H1 (cell line): ENCODE results near the gene FERMT2. TPM values are rescaled to one million over a fixed set of nuclear protein-coding genes. Genes with fewer than 3 reads are reported as not detected.

Experiments
- CTCF ChIA-PET: fragments of 300-600 bp; sonication (Branson Sonifier 250); formaldehyde crosslinking; loops from one replicate; lab custom pipeline; 2021; ENCODE audit not compliant: partially characterized antibody; lab: Charles Lee
- POLR2A ChIA-PET: fragments of 300-600 bp; sonication (Branson Sonifier 250); formaldehyde crosslinking; loops from one replicate; lab custom pipeline; 2021; ENCODE audit warnings: inconsistent platforms; ENCODE audit not compliant: partially characterized antibody; lab: Charles Lee
- DNase-seq, 2 experiments: peaks; one replicate each; pipeline versions ENCODE4 v3.0.0 to v3.0.0-alpha.2; 2010 to 2022; ENCODE audit warnings: low spot score in 2 of 2, low read depth in 1 of 2, mixed read lengths in 1 of 2
- FAIRE-seq: peaks from 2 replicates; lab custom pipeline; 2011; peaks lifted over from hg19 to GRCh38; lab: Jason Lieb, UNC
- H2AFZ ChIP-seq: 2 replicates; pipeline ENCODE4 v1.8.1; 2012; ENCODE audit warnings: low read length, inconsistent platforms
- H2AK5ac ChIP-seq: 2 replicates; pipeline ENCODE4 v1.6.1; 2013; ENCODE audit warnings: low read depth, low read length
- H2BK120ac ChIP-seq: replicated peaks from 2 replicates; pipeline ENCODE3; 2013; ENCODE audit warnings: low read depth, low read length, inconsistent platforms
- H2BK12ac ChIP-seq: 2 replicates; pipeline ENCODE4 v1.6.1; 2013; ENCODE audit warnings: low read depth, low read length
- H2BK15ac ChIP-seq: 2 replicates; pipeline ENCODE4 v1.6.1; 2013; ENCODE audit warnings: low read length
- H2BK20ac ChIP-seq: 2 replicates; pipeline ENCODE4 v1.6.1; 2013; ENCODE audit warnings: low read length
- H2BK5ac ChIP-seq: 2 replicates; pipeline ENCODE4 v1.6.1; 2013; ENCODE audit warnings: low read depth, low read length
- H3K14ac ChIP-seq: 2 replicates; pipeline ENCODE4 v1.6.1; 2013; ENCODE audit warnings: inconsistent platforms; ENCODE audit not compliant: insufficient read length
- H3K18ac ChIP-seq: 2 replicates; pipeline ENCODE4 v1.6.1; 2013; ENCODE audit warnings: low read length; ENCODE audit errors: extremely low read depth
- H3K23ac ChIP-seq: 2 replicates; pipeline ENCODE4 v1.6.1; 2013; ENCODE audit warnings: inconsistent platforms; ENCODE audit not compliant: insufficient read length
- H3K23me2 ChIP-seq: 2 replicates; pipeline ENCODE4 v1.6.1; 2013; ENCODE audit warnings: low read depth, low read length
- H3K27ac ChIP-seq: 2 replicates; pipeline ENCODE4 v1.6.1; 2011; ENCODE audit warnings: low read depth, low read length, inconsistent platforms
- H3K27me3 ChIP-seq, 4 experiments: replicated peaks in 1 of 4; 1 replicate in 1 of 4; 2 replicates in 3 of 4; pipeline versions ENCODE4 v1.6.1 to v1.8.1; 2011 to 2013; ENCODE audit warnings: low read length in 3 of 4, mild to moderate bottlenecking in 3 of 4, inconsistent platforms in 2 of 4, mixed read lengths in 2 of 4, moderate library complexity in 1 of 4; ENCODE audit not compliant: control insufficient read depth in 3 of 4, insufficient read depth in 3 of 4; ENCODE audit errors: extremely low read depth in 1 of 4
- H3K36me3 ChIP-seq, 4 experiments: 2 replicates each; pipeline versions ENCODE4 v1.6.1 to v1.8.1; 2011 to 2013; ENCODE audit warnings: mild to moderate bottlenecking in 4 of 4, low read length in 3 of 4, moderate library complexity in 2 of 4, control low read depth in 1 of 4, inconsistent platforms in 1 of 4; ENCODE audit not compliant: insufficient read depth in 4 of 4, control insufficient read depth in 2 of 4
- H3K4ac ChIP-seq: replicated peaks from 2 replicates; pipeline ENCODE3; 2013; ENCODE audit warnings: low read length, low read depth, mixed read lengths, inconsistent platforms; ENCODE audit not compliant: insufficient read length
- H3K4me1 ChIP-seq, 4 experiments: replicated peaks in 1 of 4; 1 replicate in 1 of 4; 2 replicates in 3 of 4; pipeline versions ENCODE4 v1.6.1 to v1.8.1; 2011 to 2013; ENCODE audit warnings: low read length in 3 of 4, inconsistent platforms in 2 of 4, mixed read lengths in 1 of 4; ENCODE audit not compliant: insufficient read depth in 4 of 4, control insufficient read depth in 3 of 4
- H3K4me2 ChIP-seq, 2 experiments: 2 replicates each; pipeline versions ENCODE4 v1.6.1 to v1.8.1; 2011 to 2013; ENCODE audit warnings: low read depth in 2 of 2, low read length in 2 of 2, control low read depth in 1 of 2, inconsistent platforms in 1 of 2, mild to moderate bottlenecking in 1 of 2; ENCODE audit not compliant: insufficient read depth in 1 of 2
- H3K4me3 ChIP-seq, 4 experiments: fragments of 200-600, 300-600 bp in 1 of 4; sonication (generic), shearing (Covaris generic), sonication (Bioruptor Twin) in 1 of 4; 2 replicates each; pipeline versions ENCODE4 v1.5.1 to v1.8.1; 2011 to 2016; ENCODE audit warnings: low read length in 4 of 4, low read depth in 3 of 4, control low read depth in 2 of 4, inconsistent platforms in 2 of 4, mild to moderate bottlenecking in 2 of 4, mixed read lengths in 1 of 4, moderate library complexity in 1 of 4; ENCODE audit not compliant: insufficient read depth in 2 of 4; ENCODE audit errors: extremely low read depth in 1 of 4
- H3K56ac ChIP-seq: replicated peaks from 2 replicates; pipeline ENCODE3; 2013; ENCODE audit warnings: low read depth, mild to moderate bottlenecking, mixed read lengths, low read length, inconsistent platforms; ENCODE audit not compliant: insufficient read length
- H3K79me1 ChIP-seq: 2 replicates; pipeline ENCODE4 v1.6.1; 2013; ENCODE audit warnings: low read depth, low read length, control low read depth
- H3K79me2 ChIP-seq, 2 experiments: 2 replicates each; pipeline versions ENCODE4 v1.6.1 to v1.8.1; 2012 to 2013; ENCODE audit warnings: low read length in 2 of 2, mild to moderate bottlenecking in 2 of 2, inconsistent platforms in 1 of 2; ENCODE audit not compliant: insufficient read depth in 2 of 2, control insufficient read depth in 1 of 2
- H3K9ac ChIP-seq, 4 experiments: replicated peaks in 1 of 4; 1 replicate in 1 of 4; 2 replicates in 3 of 4; pipeline versions ENCODE4 v1.6.1 to v1.8.1; 2011 to 2013; ENCODE audit warnings: low read depth in 3 of 4, low read length in 3 of 4, control low read depth in 2 of 4, mild to moderate bottlenecking in 2 of 4, moderate library complexity in 2 of 4, inconsistent platforms in 1 of 4; ENCODE audit errors: extremely low read depth in 1 of 4
- H3K9me3 ChIP-seq, 2 experiments: 2 replicates each; pipeline versions ENCODE4 v1.6.1 to v1.8.1; 2012 to 2013; ENCODE audit warnings: mild to moderate bottlenecking in 2 of 2, moderate library complexity in 2 of 2, control low read depth in 1 of 2, inconsistent platforms in 1 of 2, low read depth in 1 of 2, low read length in 1 of 2, mixed read lengths in 1 of 2; ENCODE audit not compliant: insufficient read depth in 2 of 2
- H4K20me1 ChIP-seq, 2 experiments: replicated peaks in 1 of 2; 2 replicates each; pipeline versions ENCODE3 to v1.8.1; 2011 to 2013; ENCODE audit warnings: inconsistent platforms in 2 of 2, low read length in 2 of 2, mild to moderate bottlenecking in 1 of 2; ENCODE audit not compliant: insufficient read depth in 2 of 2, control insufficient read depth in 1 of 2
- H4K5ac ChIP-seq: 2 replicates; pipeline ENCODE4 v1.6.1; 2013; ENCODE audit warnings: low read length, low read depth, mixed read lengths, inconsistent platforms; ENCODE audit not compliant: insufficient read length
- H4K8ac ChIP-seq: 2 replicates; pipeline ENCODE4 v1.8.0; 2013; ENCODE audit warnings: mild to moderate bottlenecking, moderate library complexity, low read length, inconsistent platforms; ENCODE audit not compliant: insufficient read depth; ENCODE audit errors: extremely low read depth
- H4K91ac ChIP-seq: replicated peaks from 2 replicates; pipeline ENCODE3; 2013; ENCODE audit warnings: low read length, mixed read lengths, inconsistent platforms; ENCODE audit not compliant: insufficient read length
- ASH2L ChIP-seq: fragments of 200-600, 300-600 bp; sonication (generic); IDR thresholded peaks from one replicate; pipeline ENCODE4 v1.7.1; 2017; ENCODE audit warnings: low read length
- BACH1 ChIP-seq: IDR thresholded peaks from 2 replicates; pipeline ENCODE4 v1.6.1; 2012; ENCODE audit warnings: low read length, improper control_type of control experiment
- CTBP2 ChIP-seq: IDR thresholded peaks from 2 replicates; pipeline ENCODE4 v1.7.0; 2011; ENCODE audit warnings: borderline replicate concordance, mild to moderate bottlenecking, moderate library complexity, mixed read lengths, low read length; ENCODE audit not compliant: insufficient read depth, insufficient read length
- KDM4A ChIP-seq: IDR thresholded peaks from one replicate; pipeline ENCODE4 v1.7.1; 2012; ENCODE audit warnings: low read depth, mild to moderate bottlenecking, moderate library complexity, low read length, inconsistent platforms; ENCODE audit not compliant: severe bottlenecking
- MAFK ChIP-seq: IDR thresholded peaks from 2 replicates; pipeline ENCODE4 v1.6.1; 2012; ENCODE audit warnings: low read depth, mild to moderate bottlenecking, improper control_type of control experiment, low read length
- POLR2A ChIP-seq, 2 experiments: IDR thresholded peaks; 1 replicate in 1 of 2; 2 replicates in 1 of 2; pipeline ENCODE4 v1.6.1; 2011; ENCODE audit warnings: low read depth in 2 of 2, low read length in 2 of 2, mild to moderate bottlenecking in 2 of 2; ENCODE audit errors: control extremely low read depth in 1 of 2
- POLR2AphosphoS5 ChIP-seq: IDR thresholded peaks from 2 replicates; pipeline ENCODE4 v1.6.1; 2011; ENCODE audit warnings: low read depth, low read length
- POU5F1 ChIP-seq: IDR thresholded peaks from 2 replicates; pipeline ENCODE4 v1.6.1; 2011; ENCODE audit warnings: low read depth, mild to moderate bottlenecking, low read length, moderate library complexity
- RXRA ChIP-seq: IDR thresholded peaks from 2 replicates; pipeline ENCODE4 v1.6.1; 2011; ENCODE audit warnings: low read depth, mild to moderate bottlenecking, low read length, moderate library complexity; ENCODE audit not compliant: insufficient read depth
- TAF7 ChIP-seq: optimal IDR thresholded peaks from 2 replicates; pipeline ENCODE3; 2011; ENCODE audit warnings: low read depth, mild to moderate bottlenecking, inconsistent platforms, low read length, moderate library complexity, borderline replicate concordance
- TBP ChIP-seq: IDR thresholded peaks from 2 replicates; pipeline ENCODE4 v1.6.1; 2011; ENCODE audit warnings: low read depth, low read length, improper control_type of control experiment
- USF2 ChIP-seq: IDR thresholded peaks from 2 replicates; pipeline ENCODE4 v1.6.1; 2011; ENCODE audit warnings: low read length, improper control_type of control experiment
- WGBS, 2 experiments: shearing (Covaris generic) in 1 of 2; methylation state at CpG; one replicate each; pipeline versions ENCODE4 v1.1.6 to v1.1.7; 2013 to 2015; ENCODE audit warnings: low lambda C conversion rate in 2 of 2, mixed read lengths in 2 of 2, inconsistent platforms in 1 of 2, low coverage in 1 of 2, missing lambda C conversion rate in 1 of 2; ENCODE audit not compliant: insufficient replicate concordance in 2 of 2, insufficient coverage in 1 of 2, insufficient read length in 1 of 2; ENCODE audit errors: extremely low coverage in 1 of 2, missing lambda C conversion rate in 1 of 2; 5-methylcytosine and 5-hydroxymethylcytosine counted together
- polyA plus RNA-seq, 7 experiments: library from polyadenylated mRNA; depleted of rRNA in 3 of 7; stranded (reverse) in 5 of 7; unstranded in 2 of 7; fragments of >200 nt in 5 of 7; fragments of 200-250 nt in 2 of 7; gene quantifications; 1 replicate in 5 of 7; 2 replicates in 1 of 7; 4 replicates in 1 of 7; pipeline versions ENCODE4 v1.2.1 to v1.2.3, GENCODE V29; 2011 to 2013; ENCODE audit warnings: missing spikeins in 2 of 7, mixed read lengths in 2 of 7
- total RNA-seq: library from RNA; stranded (reverse); fragmentation: NEBNext Ultra II Directional; extraction: Animal tissue kit (Norgen Biotek cat#: 25700); gene quantifications from 2 replicates; pipeline ENCODE4 v1.2.1, GENCODE V29; 2021

The FERMT2 gene
- total and polyA plus RNA-seq, 2 of the 8 experiments (the other 6 are each of a cell fraction or from before 2014, with no cell fraction given): 53.3 to 142 TPM

- Histone ChIP-seq H3K36me3 (peaks cover 0 to 5% (median 0%) of the 10 kb centered on the region in 4 experiments; a peak in 3 of 8 replicates), H3K79me2 (peaks cover 0 to 55% of the 10 kb centered on the region in 2 experiments; a peak in 2 of 4 replicates), H2BK120ac (no peak overlapping the region), H2BK15ac (no peak overlapping the region), H3K23ac (no peak overlapping the region), H4K8ac (no peak overlapping the region), H3K4me2 (no peak overlapping the region), H3K4ac (no peak overlapping the region), H4K5ac (no peak overlapping the region), H3K4me1 (peaks cover 0 to 4% (median 2%) of the 10 kb centered on the region in 4 experiments; a peak in 3 of 7 replicates), H3K27me3 (no peaks in the 10 kb centered on the region), H3K18ac (no peak overlapping the region), H3K14ac (no peak overlapping the region), H3K56ac (no peak overlapping the region), H3K9ac (no peak overlapping the region), H3K4me3 (no peak overlapping the region), H2AK5ac (no peak overlapping the region), H3K9me3 (no peaks in the 10 kb centered on the region), H3K79me1 (peaks cover 3% of the 10 kb centered on the region), H2BK5ac (no peak overlapping the region), H2AFZ (no peak overlapping the region), H2BK12ac (no peak overlapping the region), H3K23me2 (no peaks in the 10 kb centered on the region; the same call in 1 of the 2 replicates), H2BK20ac (no peak overlapping the region), H4K91ac (no peak overlapping the region), H3K27ac (no peak overlapping the region), H4K20me1 (no peaks in the 10 kb centered on the region)
- TF ChIP-seq BACH1 (no peak), USF2 (no peak), TBP (no peak), TAF7 (no peak), ASH2L (no peak), POLR2A (IDR thresholded peaks at IDR 0.05; ENCODE audit: control extremely low read depth in 1 of 2, low read depth in 2 of 2, low read length in 2 of 2) (no peak), POU5F1 (no peak), MAFK (no peak), CTBP2 (no peak), RXRA (no peak), POLR2AphosphoS5 (no peak), KDM4A (no peak)
- no peak for DNase-seq
- POLR2A ChIA-PET: no interaction called here
- WGBS, 2 experiments: 81% methylated on average over 7 of the region's 8 CpGs; no CpG with 5 or more reads in 1 of the 2 experiments
- no peak for FAIRE-seq
- CTCF ChIA-PET: no interaction called here
These were observed 50.1 kb downstream of the FERMT2 start for GRCh38 chr14:52900731-52901130.
